Putamen (tissue), 1 donor: Measurements from ENCODE around the gene BRD3OS.
A peak's percentile ranks its signal among the peaks of the same experiment; 100 is the strongest.

Source experiments
- DNase-seq: peaks from one replicate; pipeline ENCODE4 v3.0.0-alpha.2; 2016; ENCODE audit warnings: low spot score

BRD3OS gene

GRCh38 chr9:134052491-134052890 lies 27.2 kb downstream of the BRD3OS start:
- no peak for DNase-seq

DNA sequence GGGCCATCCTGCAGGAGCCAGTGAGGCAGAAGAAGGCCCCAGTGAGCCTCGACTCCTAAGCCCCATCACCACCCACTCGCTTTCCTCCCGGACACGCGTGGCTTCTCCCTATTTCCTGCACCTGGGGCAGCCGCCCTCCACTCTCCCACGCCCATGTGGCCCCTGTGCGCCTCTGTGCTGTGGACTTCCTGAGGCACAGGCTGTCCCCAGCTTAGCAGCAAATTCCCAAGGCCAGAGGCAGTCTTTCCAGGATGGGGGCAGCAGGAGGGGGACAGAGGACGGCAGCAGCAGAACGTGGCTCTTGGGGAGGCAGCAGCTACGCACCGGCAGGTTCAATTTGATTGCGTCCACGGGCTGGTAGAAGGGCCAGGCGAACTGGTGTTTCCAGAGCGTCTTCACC lies 27.7 kb downstream of the BRD3OS start:
- no peak for DNase-seq

DNA sequence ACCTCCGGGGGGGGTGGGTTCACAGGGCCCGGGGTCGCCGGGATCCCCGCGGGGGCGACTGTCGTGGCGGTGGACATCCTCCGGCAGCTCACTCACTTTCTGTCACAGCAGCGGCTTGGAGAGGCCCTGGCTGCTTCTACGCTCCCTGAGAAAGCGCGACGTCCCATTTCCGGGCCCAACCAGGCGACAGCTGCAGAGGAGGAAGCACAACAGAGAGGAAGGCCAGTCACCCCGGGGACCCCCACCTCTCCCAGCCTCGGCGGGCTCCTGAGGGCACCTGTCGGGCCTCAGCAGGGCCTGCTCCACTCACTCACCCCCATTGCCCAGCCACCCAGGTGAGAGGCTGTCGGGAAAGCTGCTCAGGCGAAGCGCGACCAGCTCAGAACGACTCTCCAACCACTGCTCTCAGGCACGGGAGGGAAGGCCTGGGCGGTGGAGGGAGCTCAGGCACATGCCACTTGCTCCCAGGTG lies 28.2 kb downstream of the BRD3OS start:
- DNase-seq: no peak

DNA sequence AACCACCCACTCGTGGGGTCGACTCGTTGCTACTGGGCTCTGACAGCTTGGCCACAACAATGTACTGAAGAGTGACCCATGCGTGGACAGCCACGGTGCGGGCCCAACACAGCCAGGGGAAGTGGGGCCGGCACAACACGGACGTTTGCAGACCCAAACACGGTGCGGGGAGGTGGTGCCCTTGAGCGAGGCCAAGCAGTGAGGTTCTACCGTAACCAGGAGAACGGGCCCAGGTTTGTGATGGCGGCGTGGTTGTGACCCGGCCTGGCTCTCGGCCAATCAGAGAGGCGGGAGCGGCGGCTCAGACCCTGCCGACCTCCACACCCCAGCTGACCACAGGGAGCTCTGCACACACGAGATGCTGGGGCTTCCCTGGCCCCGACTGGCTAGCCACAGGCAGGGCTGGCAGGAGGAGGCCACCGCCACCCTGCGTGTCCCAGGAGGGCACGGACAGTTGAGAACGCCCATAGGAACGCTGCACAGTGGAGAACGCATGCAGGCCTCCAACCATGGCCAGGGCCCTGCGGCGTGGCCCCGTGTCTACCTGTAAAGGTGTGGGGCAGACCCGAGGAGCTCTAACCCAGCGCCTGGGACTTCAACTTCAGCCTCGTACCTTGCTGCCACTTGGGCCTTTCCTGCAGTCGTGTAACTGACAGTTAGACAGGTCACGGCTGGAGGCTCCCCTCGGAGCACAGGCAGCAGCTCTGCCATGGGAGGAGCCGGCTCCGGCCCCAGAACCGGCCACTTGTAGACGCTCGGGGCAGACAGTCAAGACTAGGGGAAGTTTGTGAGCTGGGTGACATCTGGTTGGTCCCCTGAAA lies 28.9 kb downstream of the BRD3OS start:
- no peak for DNase-seq

- DNase-seq: no peak
Measured at GRCh38 chr9:134054891-134055811, 29.9 kb downstream of the BRD3OS start.

GRCh38 chr9:134055981-134056461 lies 30.7 kb downstream of the BRD3OS start:
- peak; percentile 58 for DNase-seq

DNA sequence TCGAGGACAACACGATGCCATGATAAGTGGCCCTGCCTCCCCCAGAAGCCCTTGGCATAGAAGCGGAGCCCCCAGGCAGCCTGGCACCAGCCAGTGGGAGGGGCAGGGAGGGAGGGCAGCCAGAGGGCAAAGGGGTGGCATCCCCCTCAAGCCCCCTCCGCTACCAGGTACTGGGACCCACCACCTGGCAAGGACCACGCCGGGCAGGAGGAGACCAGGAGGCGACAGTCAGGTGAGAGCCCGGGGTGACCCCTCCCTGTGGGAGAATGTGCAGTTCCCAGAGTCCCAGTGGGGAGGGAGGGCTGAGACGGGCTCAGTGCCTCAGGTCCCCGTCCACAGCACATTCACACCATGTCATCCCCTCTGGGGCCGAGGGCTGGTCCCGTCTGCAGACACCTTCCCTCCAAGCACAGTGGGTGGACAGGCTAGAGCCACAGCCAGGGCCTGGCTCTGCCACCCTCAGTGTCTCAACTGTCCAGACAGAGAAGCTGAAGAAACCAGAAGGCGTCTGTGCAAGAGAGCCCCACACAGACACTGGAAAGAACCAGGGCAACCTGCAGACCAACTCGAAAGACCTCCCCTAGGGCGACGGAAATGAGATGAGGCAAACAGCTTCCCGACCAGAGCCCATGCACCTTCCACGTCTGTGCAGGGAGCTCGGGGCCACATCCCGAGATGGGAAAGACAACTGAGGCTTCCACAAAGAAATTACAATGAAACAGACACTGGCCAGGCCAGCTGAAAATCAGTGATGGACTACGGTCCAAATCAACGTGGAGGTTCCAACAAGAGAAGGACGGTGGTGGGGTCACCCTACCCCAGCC lies 31.4 kb downstream of the BRD3OS start:
- no peak for DNase-seq

DNA sequence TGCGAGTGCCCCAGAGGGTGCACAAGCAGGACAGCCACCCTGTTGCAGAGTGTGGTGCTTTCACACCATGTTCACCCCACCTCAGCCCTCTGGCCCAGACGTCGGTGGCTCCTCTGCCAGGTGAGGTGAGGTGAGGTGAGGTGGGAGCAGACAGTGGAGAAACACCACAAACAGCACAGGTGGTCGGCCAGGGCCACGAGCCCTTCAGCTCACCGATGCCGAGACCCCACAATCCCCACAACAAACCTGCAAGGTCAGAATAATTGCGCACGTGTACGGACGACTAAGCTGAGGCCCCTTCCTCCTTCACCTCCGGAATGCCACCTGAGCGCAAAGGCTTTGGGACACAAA lies 32.0 kb downstream of the BRD3OS start:
- DNase-seq: no peak

GRCh38 chr9:134057751-134058701 lies 32.7 kb downstream of the BRD3OS start:
- DNase-seq: no peak

DNA sequence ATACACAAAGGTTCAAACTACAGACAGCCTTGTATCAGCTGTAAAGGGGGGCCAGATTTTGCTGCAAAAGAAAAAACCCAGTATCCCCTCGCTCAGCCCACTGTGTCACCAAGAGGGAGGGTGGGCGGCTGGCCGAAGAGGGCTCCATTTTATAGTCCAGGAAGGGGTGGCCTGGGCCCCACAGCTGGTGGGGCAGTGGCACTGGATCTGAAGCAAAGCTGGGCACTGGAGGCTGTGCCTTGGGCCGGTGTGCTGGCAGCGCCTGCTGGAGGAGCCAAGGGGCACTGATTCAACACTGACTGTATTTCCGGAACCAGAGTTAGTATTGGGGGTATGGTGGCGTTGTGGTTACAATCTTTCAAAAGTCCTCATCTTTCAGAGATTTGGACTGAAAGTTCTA lies 33.4 kb downstream of the BRD3OS start:
- no peak for DNase-seq

GRCh38 chr9:134059188-134059641 lies 33.9 kb downstream of the BRD3OS start:
- no peak for DNase-seq

GRCh38 chr9:134059661-134060395 lies 34.5 kb downstream of the BRD3OS start:
- DNase-seq: no peak

DNA sequence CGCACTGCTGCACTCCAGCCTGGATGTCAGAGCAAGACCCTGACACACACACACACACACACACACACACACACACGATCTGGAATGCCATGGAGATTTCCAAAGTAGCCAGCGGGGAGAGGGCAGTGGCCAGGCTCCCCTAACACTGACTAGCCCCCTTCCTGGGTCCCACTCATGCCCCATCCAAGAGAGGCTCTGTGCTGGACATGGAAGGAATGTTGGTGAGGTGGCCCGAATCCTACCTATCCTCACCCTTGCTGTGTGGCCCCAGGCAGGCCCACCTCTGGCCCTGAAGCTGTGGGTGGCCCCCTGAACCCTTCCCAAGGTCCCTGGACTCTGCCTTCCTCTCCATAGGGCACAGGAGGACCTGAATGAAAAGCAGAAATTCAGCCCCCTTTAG lies 35.3 kb downstream of the BRD3OS start:
- DNase-seq: no peak

DNA sequence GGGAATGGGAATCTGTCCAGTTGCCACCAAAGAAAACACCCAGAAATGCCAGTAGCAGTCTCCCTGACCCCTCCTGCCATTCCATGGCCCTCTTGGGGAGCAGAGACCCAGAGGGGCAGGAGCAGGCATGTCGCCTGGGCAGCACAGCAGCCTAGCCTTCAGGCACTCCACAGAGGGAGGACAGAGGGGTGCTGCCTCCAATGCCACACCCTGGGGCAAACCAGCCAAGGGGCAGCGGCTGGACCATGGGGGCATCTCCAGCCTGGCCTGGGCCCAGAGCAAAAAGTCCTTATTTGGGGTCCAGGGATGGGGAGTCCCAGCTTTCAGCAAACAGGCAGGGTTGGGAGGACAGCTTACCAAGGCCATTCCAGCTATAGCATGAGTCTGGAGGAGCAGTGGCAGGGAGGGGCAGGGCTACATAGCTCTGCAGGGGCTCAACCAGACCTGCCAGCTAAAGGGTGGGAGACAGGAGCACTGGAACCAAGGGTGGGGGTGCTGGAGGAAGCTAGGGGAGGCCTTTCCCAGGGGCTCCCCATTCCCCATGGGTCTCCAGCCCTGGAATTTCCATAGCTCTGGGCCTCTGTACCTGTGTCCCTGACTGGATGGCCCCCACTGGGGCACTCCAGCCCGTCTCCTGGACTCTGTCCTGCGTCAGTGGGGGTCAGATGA lies 35.9 kb downstream of the BRD3OS start:
- no peak for DNase-seq

DNA sequence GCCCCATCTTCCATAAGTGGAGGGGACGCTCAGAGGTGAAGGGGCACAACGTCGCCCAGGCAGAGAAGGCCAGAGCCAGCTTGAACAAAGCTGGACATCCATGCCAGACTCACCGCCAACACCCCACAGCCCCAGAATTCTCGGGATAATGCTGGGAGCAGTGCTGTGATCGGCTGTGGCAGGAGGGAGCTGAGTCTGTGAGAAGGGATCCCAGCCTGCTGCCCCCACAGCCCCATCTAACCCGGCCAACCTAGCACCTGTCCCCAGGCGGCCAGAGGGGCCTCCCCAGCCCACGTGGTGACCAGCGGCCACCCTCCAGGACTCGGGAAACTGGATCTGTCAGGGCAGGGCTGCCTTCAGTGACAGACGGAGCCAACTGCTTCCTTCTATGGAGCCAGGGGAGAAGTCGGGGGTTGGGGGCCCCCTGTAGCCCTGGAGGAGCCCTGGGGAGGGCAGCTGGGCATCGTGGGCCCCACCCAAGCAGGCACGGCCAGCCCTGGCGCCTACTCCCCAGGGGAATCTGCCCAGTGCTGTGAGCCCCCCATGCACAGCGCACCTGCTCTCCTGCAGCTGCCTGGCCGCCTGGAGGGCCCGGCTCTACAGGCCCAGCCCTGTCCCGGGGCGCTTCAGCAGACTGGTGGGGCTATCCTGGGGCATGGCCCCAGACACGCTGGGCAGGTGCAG lies 36.5 kb downstream of the BRD3OS start:
- no peak for DNase-seq

- DNase-seq: no peak
Measured at GRCh38 chr9:134062461-134063087, 37.3 kb downstream of the BRD3OS start.

DNA sequence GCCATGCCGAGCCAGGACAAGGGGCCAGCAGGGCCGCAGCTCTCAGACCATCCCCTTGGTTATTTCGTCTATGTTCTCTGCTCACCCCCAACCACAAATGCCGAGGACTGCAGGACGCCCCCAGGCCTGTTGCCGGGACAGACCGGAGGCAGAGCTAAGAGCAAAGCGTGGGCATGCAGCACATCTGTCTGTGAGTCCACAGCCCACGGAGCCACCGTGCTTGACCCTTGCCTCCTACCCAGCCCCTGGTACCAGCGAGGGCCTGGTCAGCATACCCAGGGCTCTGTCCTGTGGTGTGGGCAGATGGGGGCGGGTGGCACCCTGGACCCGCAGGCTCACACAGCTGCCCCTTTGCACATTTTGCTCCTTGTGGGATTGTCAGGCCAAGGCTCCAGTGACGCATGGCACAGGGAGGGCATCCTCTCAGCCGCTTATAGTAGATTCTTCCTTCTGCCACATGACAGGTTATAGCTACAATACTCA lies 37.8 kb downstream of the BRD3OS start:
- no peak for DNase-seq
